H9 (cell line): ENCODE measurements around the gene EPHA3. TPM values are rescaled to one million over a fixed set of nuclear protein-coding genes. Genes with fewer than 3 reads are reported as not detected.

Source experiments
- DNase-seq: peaks from one replicate; pipeline ENCODE4 v3.0.0-alpha.2; 2017
- H2AFZ ChIP-seq: one replicate; pipeline ENCODE4 v1.6.1; 2013; ENCODE audit warnings: mild to moderate bottlenecking, low read length, control low read depth, moderate library complexity
- H2AK5ac ChIP-seq: 2 replicates; pipeline ENCODE4 v1.6.1; 2013; ENCODE audit warnings: low read length, control low read depth, mixed read lengths; ENCODE audit not compliant: insufficient read length
- H2BK120ac ChIP-seq: one replicate; pipeline ENCODE4 v1.6.1; 2013; ENCODE audit warnings: low read depth, mild to moderate bottlenecking, low read length, control low read depth, inconsistent platforms; ENCODE audit not compliant: poor library complexity, severe bottlenecking
- H2BK12ac ChIP-seq: 2 replicates; pipeline ENCODE4 v1.6.1; 2013; ENCODE audit warnings: low read length, control low read depth, mixed read lengths, low read depth; ENCODE audit not compliant: insufficient read length
- H2BK15ac ChIP-seq: 2 replicates; pipeline ENCODE4 v1.6.1; 2013; ENCODE audit warnings: low read depth, low read length, control low read depth
- H2BK20ac ChIP-seq: one replicate; pipeline ENCODE4 v1.6.1; 2013; ENCODE audit warnings: low read depth, mild to moderate bottlenecking, low read length, control low read depth, inconsistent platforms; ENCODE audit not compliant: poor library complexity, severe bottlenecking
- H2BK5ac ChIP-seq: 2 replicates; pipeline ENCODE4 v1.6.1; 2013; ENCODE audit warnings: low read length, control low read depth, mixed read lengths; ENCODE audit not compliant: insufficient read length
- H3K14ac ChIP-seq: 2 replicates; pipeline ENCODE4 v1.6.1; 2013; ENCODE audit warnings: low read length, control low read depth; ENCODE audit not compliant: insufficient read depth
- H3K18ac ChIP-seq: 2 replicates; pipeline ENCODE4 v1.6.1; 2013; ENCODE audit warnings: low read depth, mild to moderate bottlenecking, mixed read lengths, low read length, control low read depth; ENCODE audit not compliant: insufficient read length
- H3K23ac ChIP-seq: 2 replicates; pipeline ENCODE4 v1.6.1; 2013; ENCODE audit warnings: low read length, control low read depth, mixed read lengths, low read depth; ENCODE audit not compliant: insufficient read length
- H3K23me2 ChIP-seq: 2 replicates; pipeline ENCODE4 v1.6.1; 2013; ENCODE audit warnings: low read depth, mild to moderate bottlenecking, mixed read lengths, low read length, control low read depth; ENCODE audit not compliant: insufficient read length, poor library complexity, severe bottlenecking
- H3K27ac ChIP-seq: 2 replicates; pipeline ENCODE4 v1.5.1; 2013; ENCODE audit warnings: low read length, control low read depth, mixed read lengths, low read depth; ENCODE audit not compliant: insufficient read length
- H3K27me3 ChIP-seq: 2 replicates; pipeline ENCODE4 v1.6.1; 2013; ENCODE audit warnings: low read length, control low read depth, inconsistent platforms; ENCODE audit not compliant: insufficient read depth
- H3K4ac ChIP-seq: 2 replicates; pipeline ENCODE4 v1.6.1; 2013; ENCODE audit warnings: low read depth, mild to moderate bottlenecking, control low read depth, inconsistent platforms, low read length, moderate library complexity
- H3K4me1 ChIP-seq: 2 replicates; pipeline ENCODE4 v1.6.1; 2013; ENCODE audit warnings: low read length, control low read depth, inconsistent platforms; ENCODE audit not compliant: insufficient read depth
- H3K4me2 ChIP-seq: 2 replicates; pipeline ENCODE4 v1.6.1; 2013; ENCODE audit warnings: low read length, control low read depth, mixed read lengths; ENCODE audit not compliant: insufficient read length, insufficient read depth
- H3K56ac ChIP-seq: 2 replicates; pipeline ENCODE4 v1.6.1; 2013; ENCODE audit warnings: low read depth, mild to moderate bottlenecking, mixed read lengths, low read length, control low read depth; ENCODE audit not compliant: insufficient read length
- H3K79me1 ChIP-seq: 2 replicates; pipeline ENCODE4 v1.6.1; 2013; ENCODE audit warnings: low read depth, mild to moderate bottlenecking, moderate library complexity, low read length, control low read depth, inconsistent platforms; ENCODE audit not compliant: insufficient read depth, poor library complexity, severe bottlenecking
- H3K79me2 ChIP-seq: 2 replicates; pipeline ENCODE4 v1.6.1; 2013; ENCODE audit warnings: low read length, control low read depth, inconsistent platforms; ENCODE audit not compliant: insufficient read depth
- H3K9ac ChIP-seq: 2 replicates; pipeline ENCODE4 v1.6.1; 2013; ENCODE audit warnings: low read length, control low read depth, mixed read lengths; ENCODE audit not compliant: insufficient read length; ENCODE audit errors: extremely low read depth
- H3K9me3 ChIP-seq: one replicate; pipeline ENCODE4 v1.6.1; 2013; ENCODE audit warnings: low read depth, low read length, inconsistent platforms; ENCODE audit not compliant: control insufficient read depth
- H3T11ph ChIP-seq: one replicate; pipeline ENCODE4 v1.6.1; 2013; ENCODE audit warnings: mild to moderate bottlenecking, low read length, control low read depth, inconsistent platforms
- H4K20me1 ChIP-seq: one replicate; pipeline ENCODE4 v1.6.1; 2013; ENCODE audit not compliant: control insufficient read depth, insufficient read length, insufficient read depth
- H4K5ac ChIP-seq: 2 replicates; pipeline ENCODE4 v1.6.1; 2013; ENCODE audit warnings: low read depth, mild to moderate bottlenecking, mixed read lengths, low read length, control low read depth; ENCODE audit not compliant: insufficient read length
- H4K8ac ChIP-seq: replicated peaks from 2 replicates; pipeline ENCODE4 v1.6.1; 2013; ENCODE audit warnings: low read length, control low read depth, mixed read lengths, low read depth; ENCODE audit not compliant: insufficient read length
- H4K91ac ChIP-seq: 2 replicates; pipeline ENCODE4 v1.6.1; 2013; ENCODE audit warnings: low read depth, mild to moderate bottlenecking, moderate library complexity, mixed read lengths, low read length, control low read depth; ENCODE audit not compliant: insufficient read length
- H3K27ac Mint-ChIP-seq, 3 experiments: 2 replicates in 2 of 3; 3 replicates in 1 of 3; pipeline ENCODE4 v1.8.0; 2020 to 2021; ENCODE audit warnings: mixed read lengths in 3 of 3, mild to moderate bottlenecking in 1 of 3, moderate library complexity in 1 of 3
- H3K27me3 Mint-ChIP-seq: 2 replicates; pipeline ENCODE4 v1.8.0; 2021; ENCODE audit warnings: low read depth, mild to moderate bottlenecking, moderate library complexity, mixed read lengths
- H3K36me3 Mint-ChIP-seq, 3 experiments: 2 replicates in 2 of 3; 3 replicates in 1 of 3; pipeline ENCODE4 v1.8.0; 2020 to 2021; ENCODE audit warnings: low read depth in 3 of 3, mixed read lengths in 3 of 3; ENCODE audit not compliant: insufficient read depth in 1 of 3
- H3K4me1 Mint-ChIP-seq, 2 experiments: 2 replicates each; pipeline ENCODE4 v1.8.0; 2020; ENCODE audit warnings: mixed read lengths in 2 of 2
- H3K4me3 Mint-ChIP-seq, 2 experiments: 2 replicates in 1 of 2; 3 replicates in 1 of 2; pipeline ENCODE4 v1.8.0; 2020 to 2021; ENCODE audit warnings: mild to moderate bottlenecking in 2 of 2, mixed read lengths in 2 of 2, moderate library complexity in 1 of 2
- H3K9me3 Mint-ChIP-seq, 2 experiments: 2 replicates in 1 of 2; 3 replicates in 1 of 2; pipeline ENCODE4 v1.8.0; 2020; ENCODE audit warnings: mild to moderate bottlenecking in 2 of 2, mixed read lengths in 2 of 2, moderate library complexity in 1 of 2
- CTCF ChIP-seq: fragments of 200-600 bp; sonication (generic); conservative IDR thresholded peaks from 3 replicates; pipeline ENCODE4 v1.8.0; 2021; ENCODE audit warnings: antibody characterized with exemption, mild to moderate bottlenecking
- WGBS: extraction: QIAGEN DNeasy Blood & Tissue Kit; methylation state at CpG from one replicate; pipeline ENCODE4 v1.1.7; 2013; ENCODE audit warnings: missing lambda C conversion rate, low lambda C conversion rate, mixed read lengths; ENCODE audit not compliant: insufficient read length; ENCODE audit errors: extremely low coverage; 5-methylcytosine and 5-hydroxymethylcytosine counted together
- total RNA-seq: library from RNA; stranded (reverse); gene quantifications from 2 replicates; pipeline ENCODE4 v1.2.1, GENCODE V29; 2021

The EPHA3 gene
- total RNA-seq, 1 experiment from 2014 or later = 0.66 TPM

- no peak overlapping the region for H3K27ac ChIP-seq
- no peak overlapping the region for H3K18ac ChIP-seq
- H4K91ac ChIP-seq = no peak overlapping the region
- no peaks in the 10 kb centered on the region for H3K9me3 Mint-ChIP-seq
- H3K27me3 Mint-ChIP-seq = no peaks in the 10 kb centered on the region; the same call in 1 of the 2 replicates
- peak overlapping the region; percentile 81 for H2BK120ac ChIP-seq
- no peaks in the 10 kb centered on the region; the same call in 1 of the 2 replicates for H3K4me1 ChIP-seq
- no peak overlapping the region for H2AFZ ChIP-seq
- no peaks in the 10 kb centered on the region for H3K36me3 Mint-ChIP-seq
- no peak overlapping the region for H2AK5ac ChIP-seq
- no peaks in the 10 kb centered on the region for H3K9me3 ChIP-seq
- no peak for TF ChIP-seq CTCF
- no peak overlapping the region for H4K5ac ChIP-seq
- H3K27ac Mint-ChIP-seq = 0 out of 7 replicates have a peak overlapping the region, but pooled peaks of 1 of the 3 experiments have one; percentile 3
- no peaks in the 10 kb centered on the region for H3K27me3 ChIP-seq
- no peak overlapping the region for H3K4ac ChIP-seq
- DNase-seq = no peak
- H2BK20ac ChIP-seq = no peak overlapping the region
- no peaks in the 10 kb centered on the region for H4K20me1 ChIP-seq
- H3K56ac ChIP-seq = no peak overlapping the region
- H3K9ac ChIP-seq = no peak overlapping the region
- H4K8ac ChIP-seq = no peak overlapping the region
- no peak overlapping the region for H3K4me2 ChIP-seq
- no peaks in the 10 kb centered on the region for H3K23me2 ChIP-seq
- peaks cover 30 to 31% of the 10 kb centered on the region in 2 experiments for H3K4me1 Mint-ChIP-seq
- no peak overlapping the region for H3T11ph ChIP-seq
- WGBS = no CpG with 5 or more reads among the region's 2 CpGs
- H3K14ac ChIP-seq = no peak overlapping the region
- no peak overlapping the region for H3K23ac ChIP-seq
- no peaks in the 10 kb centered on the region for H3K79me1 ChIP-seq
- no peak overlapping the region for H2BK5ac ChIP-seq
- H3K79me2 ChIP-seq = no peaks in the 10 kb centered on the region
- H3K4me3 Mint-ChIP-seq = no peak overlapping the region
- H2BK15ac ChIP-seq = no peak overlapping the region
- H2BK12ac ChIP-seq = no peak overlapping the region
Observed at GRCh38 chr3:89280301-89280700, 172.9 kb downstream of the EPHA3 start.
